ENCODE data around the gene ZCRB1. TPM values are rescaled to one million over a fixed set of nuclear protein-coding genes. Genes with fewer than 3 reads are reported as not detected.

Gene ZCRB1
- total and polyA plus RNA-seq, 4 donors: 9.8 to 66.3 (median 16.4) TPM

- TF ChIP-seq REST (IDR thresholded peaks at IDR 0.05): no peak
- TF ChIP-seq RXRA (IDR thresholded peaks at IDR 0.05): no peak
- TF ChIP-seq ATF3 (IDR thresholded peaks at IDR 0.05): no peak
- TF ChIP-seq RAD21 (IDR thresholded peaks at IDR 0.05): no peak
- TF ChIP-seq SP1 (IDR thresholded peaks at IDR 0.05): no peak
- TF ChIP-seq MAX (IDR thresholded peaks at IDR 0.05): no peak
- TF ChIP-seq TAF1 (conservative IDR thresholded peaks at IDR 0.05): no peak
- TF ChIP-seq YY1 (IDR thresholded peaks at IDR 0.05): no peak
- no peak for TF ChIP-seq FOXA1 (IDR thresholded peaks at IDR 0.05)
- TF ChIP-seq ZBTB33 (IDR thresholded peaks at IDR 0.05): no peak
- TF ChIP-seq FOXA2 (IDR thresholded peaks at IDR 0.05): no peak
- TF ChIP-seq HNF4A (conservative IDR thresholded peaks at IDR 0.05): no peak
- no peak for TF ChIP-seq NR2F2 (IDR thresholded peaks at IDR 0.05)
- no peak for TF ChIP-seq EGR1 (IDR thresholded peaks at IDR 0.05; ENCODE audit: low read depth in 2 of 2)
- no peak for TF ChIP-seq HNF4G (IDR thresholded peaks at IDR 0.05)
- no peak for TF ChIP-seq CTCF (IDR thresholded peaks at IDR 0.05; ENCODE audit: low read depth, low read length, missing input control)
- Histone ChIP-seq H3K4me1 (ENCODE audit: control insufficient read depth in 4 of 4, insufficient read depth in 4 of 4, low read length in 3 of 4) (no peaks in the 10 kb centered on the region), H3K36me3 (ENCODE audit: control insufficient read depth in 4 of 4, insufficient read depth in 3 of 4, low read depth in 1 of 4, low read length in 3 of 4) (peaks cover 0 to 3% (median 1%) of the 10 kb centered on the region in 4 donors), H3K27me3 (ENCODE audit: control insufficient read depth in 4 of 4, insufficient read depth in 4 of 4, low read length in 3 of 4) (no peaks in the 10 kb centered on the region), H3K9ac (ENCODE audit: low read depth in 1 of 2, low read length in 2 of 2) (no peak overlapping the region), H3K4me3 (ENCODE audit: low read depth in 1 of 3, low read length in 3 of 3) (no peak overlapping the region), H3K27ac (ENCODE audit: low read depth in 1 of 2, low read length in 2 of 2) (no peak overlapping the region), H3K9me3 (ENCODE audit: control insufficient read depth in 4 of 4, low read length in 3 of 4) (no peaks in the 10 kb centered on the region)
- no peak for DNase-seq (ENCODE audit: low spot score)
- WGBS: 84% methylated on average over 2 of the region's 2 CpGs
Observed at GRCh38 chr12:42342028-42342427, 16.1 kb upstream of the ZCRB1 start.

- no peaks in the 10 kb centered on the region for H3K27me3 ChIP-seq (ENCODE audit: control insufficient read depth in 4 of 4, insufficient read depth in 4 of 4, low read length in 3 of 4)
- H3K4me1 ChIP-seq (ENCODE audit: control insufficient read depth in 4 of 4, insufficient read depth in 4 of 4, low read length in 3 of 4): no peaks in the 10 kb centered on the region
- no peaks in the 10 kb centered on the region for H3K9me3 ChIP-seq (ENCODE audit: control insufficient read depth in 4 of 4, low read length in 3 of 4)
- no peak overlapping the region for H3K27ac ChIP-seq (ENCODE audit: low read depth in 1 of 2, low read length in 2 of 2)
- no peak overlapping the region for H3K9ac ChIP-seq (ENCODE audit: low read depth in 1 of 2, low read length in 2 of 2)
- no peak for DNase-seq (ENCODE audit: low spot score)
- H3K4me3 ChIP-seq (ENCODE audit: low read depth in 1 of 3, low read length in 3 of 3): no peak overlapping the region
- H3K36me3 ChIP-seq (ENCODE audit: control insufficient read depth in 4 of 4, insufficient read depth in 3 of 4, low read depth in 1 of 4, low read length in 3 of 4): peaks cover 3 to 12% (median 4%) of the 10 kb centered on the region in 4 donors
- 92% methylated on average over 2 of the region's 2 CpGs for WGBS
- TF ChIP-seq ZBTB33 (IDR thresholded peaks at IDR 0.05) (no peak), CTCF (IDR thresholded peaks at IDR 0.05; ENCODE audit: low read depth, low read length, missing input control) (no peak), GABPA (IDR thresholded peaks at IDR 0.05 in 1 of 2, conservative IDR thresholded peaks at IDR 0.05 in 1 of 2) (no peak), SP1 (IDR thresholded peaks at IDR 0.05) (no peak), HNF4G (IDR thresholded peaks at IDR 0.05) (no peak), ATF3 (IDR thresholded peaks at IDR 0.05) (no peak), RAD21 (IDR thresholded peaks at IDR 0.05) (no peak), TAF1 (conservative IDR thresholded peaks at IDR 0.05) (no peak), RXRA (IDR thresholded peaks at IDR 0.05) (no peak), EGR1 (IDR thresholded peaks at IDR 0.05; ENCODE audit: low read depth in 2 of 2) (no peak), NR2F2 (IDR thresholded peaks at IDR 0.05) (no peak), YY1 (IDR thresholded peaks at IDR 0.05) (no peak), FOXA1 (IDR thresholded peaks at IDR 0.05) (no peak), MAX (IDR thresholded peaks at IDR 0.05) (no peak)
Observed at GRCh38 chr12:42338280-42338679, 12.4 kb upstream of the ZCRB1 start.
